Naive thymus-derived CD4-positive, alpha-beta T cell (primary cell): ENCODE results near the gene IRF2BP1. TPM values are rescaled to one million over a fixed set of nuclear protein-coding genes. Genes with fewer than 3 reads are reported as not detected.

Experiments
- ATAC-seq: fragments of 150-1000 bp; cut with Tn5 transposase; 2 replicates; pipeline ENCODE4 v1.10.0; 2021; ENCODE audit warnings: mild to moderate bottlenecking, moderate library complexity
- CTCF ChIA-PET: fragments of 350-600 bp; sonication (Branson Sonifier 250); formaldehyde crosslinking; loops from one replicate; lab custom pipeline; 2021; ENCODE audit warnings: antibody characterized with exemption; lab: Charles Lee
- POLR2A ChIA-PET: fragments of 350-600 bp; sonication (Branson Sonifier 250); formaldehyde crosslinking; loops from one replicate; lab custom pipeline; 2021; ENCODE audit warnings: antibody characterized with exemption, inconsistent platforms; lab: Charles Lee
- DNase-seq, 9 donors: peaks; one replicate each; pipeline versions ENCODE4 v3.0.0 to v3.0.0-alpha.2; 2020 to 2022; ENCODE audit warnings: mixed read lengths in 1 of 9
- H3K27ac ChIP-seq: one replicate; pipeline ENCODE4 v1.7.0; 2013; ENCODE audit warnings: mild to moderate bottlenecking, low read depth, low read length, moderate library complexity
- H3K27me3 ChIP-seq, 2 donors: one replicate each; pipeline ENCODE4 v1.7.0; 2013; ENCODE audit warnings: low read length in 2 of 2, mild to moderate bottlenecking in 2 of 2, moderate library complexity in 2 of 2; ENCODE audit not compliant: control insufficient read depth in 2 of 2, insufficient read depth in 2 of 2
- H3K36me3 ChIP-seq, 3 experiments: 1 replicate in 2 of 3; 2 replicates in 1 of 3; pipeline ENCODE4 v1.7.0; 2013; ENCODE audit warnings: low read length in 3 of 3, mild to moderate bottlenecking in 3 of 3, moderate library complexity in 1 of 3; ENCODE audit not compliant: insufficient read depth in 3 of 3, control insufficient read depth in 2 of 3
- H3K4me1 ChIP-seq, 2 donors: one replicate each; pipeline ENCODE4 v1.7.0; 2013; ENCODE audit warnings: low read length in 2 of 2, mild to moderate bottlenecking in 2 of 2, moderate library complexity in 1 of 2; ENCODE audit not compliant: control insufficient read depth in 2 of 2, insufficient read depth in 2 of 2
- H3K4me3 ChIP-seq: 2 replicates; pipeline ENCODE4 v1.7.0; 2013; ENCODE audit warnings: mild to moderate bottlenecking, low read length
- H3K9me3 ChIP-seq, 3 experiments: 1 replicate in 2 of 3; 2 replicates in 1 of 3; pipeline ENCODE4 v1.7.0; 2013; ENCODE audit warnings: low read length in 3 of 3; ENCODE audit not compliant: control insufficient read depth in 2 of 3
- H3K27ac Mint-ChIP-seq, 9 donors: one replicate each; pipeline ENCODE4 v1.8.0; 2020 to 2022; ENCODE audit warnings: mixed read lengths in 9 of 9, mild to moderate bottlenecking in 8 of 9, moderate library complexity in 5 of 9, inconsistent platforms in 2 of 9
- H3K27me3 Mint-ChIP-seq, 5 donors: one replicate each; pipeline ENCODE4 v1.8.0; 2021 to 2022; ENCODE audit warnings: mixed read lengths in 5 of 5, mild to moderate bottlenecking in 1 of 5
- H3K36me3 Mint-ChIP-seq, 5 donors: one replicate each; pipeline ENCODE4 v1.8.0; 2020 to 2022; ENCODE audit warnings: mixed read lengths in 5 of 5, mild to moderate bottlenecking in 3 of 5, inconsistent platforms in 1 of 5
- H3K4me1 Mint-ChIP-seq, 7 donors: one replicate each; pipeline ENCODE4 v1.8.0; 2020 to 2022; ENCODE audit warnings: mixed read lengths in 7 of 7, mild to moderate bottlenecking in 3 of 7, inconsistent platforms in 1 of 7
- H3K4me3 Mint-ChIP-seq, 10 donors: one replicate each; pipeline ENCODE4 v1.8.0; 2020 to 2022; ENCODE audit warnings: mild to moderate bottlenecking in 10 of 10, mixed read lengths in 10 of 10, moderate library complexity in 6 of 10, inconsistent platforms in 2 of 10
- H3K9me3 Mint-ChIP-seq, 11 donors: one replicate each; pipeline ENCODE4 v1.8.0; 2020 to 2022; ENCODE audit warnings: mixed read lengths in 11 of 11, mild to moderate bottlenecking in 4 of 11, inconsistent platforms in 1 of 11, moderate library complexity in 1 of 11
- intact Hi-C, 2 donors: fragments of 100-400 bp; cut with micrococcal nuclease; formaldehyde crosslinking; loops; one replicate each; pipeline ENCODE4 v1.15.1; 2023
- polyA plus RNA-seq, 2 donors: library from polyadenylated mRNA; unstranded; fragments of 300-500 nt; fragmentation: Illumina TruSeq; gene quantifications; one replicate each; pipeline ENCODE4 v1.2.3, GENCODE V29; 2021
- total RNA-seq, 6 experiments: library from RNA in 5 of 6; stranded (reverse) in 5 of 6; gene quantifications; 1 replicate in 5 of 6; 2 replicates in 1 of 6; pipeline ENCODE4 v1.2.3 and lab custom pipeline; 2021 to 2026

The IRF2BP1 gene
- total and polyA plus RNA-seq, 7 experiments from 2014 or later: 6.2 to 38.7 (median 18.9) TPM

- ATAC-seq (peak; percentile 93), DNase-seq (peak; percentile 96 to 100 (median 99))
- peaks cover 0 to 17% (median 0%) of the 10 kb centered on the region in 5 donors for H3K27me3 Mint-ChIP-seq
- Histone ChIP-seq H3K27ac (peak overlapping the region; percentile 78), H3K27me3 (no peaks in the 10 kb centered on the region), H3K4me3 (peak overlapping the region; percentile 93), H3K9me3 (no peaks in the 10 kb centered on the region), H3K36me3 (peaks cover 0 to 17% (median 0%) of the 10 kb centered on the region in 3 experiments), H3K4me1 (peaks cover 0 to 5% of the 10 kb centered on the region in 2 donors)
- ChIA-PET CTCF (interaction anchor here (0.6 to 2.7 kb wide), 6 partner anchors 21 to 104 kb away, joined by 3 to 9 read pairs (median 3); partner anchors contain the start of gene SYMPK), POLR2A (interaction anchor here (0.6 to 3.9 kb wide), 10 partner anchors 17 to 719 kb away, joined by 3 to 42 read pairs (median 5); partner anchors contain the start of genes CCDC61, FBXO46, IRF2BP1 and QPCTL)
- H3K4me3 Mint-ChIP-seq: peak overlapping the region; percentile 93 to 98 (median 96)
- H3K4me1 Mint-ChIP-seq: peaks cover 10 to 27% (median 17%) of the 10 kb centered on the region in 7 donors
- no peaks in the 10 kb centered on the region for H3K9me3 Mint-ChIP-seq
- intact Hi-C loops: loop anchor here (1.0 to 5.0 kb wide), 11 partner anchors 14 to 1369 kb away; partner anchors contain the start of genes CCDC61 (in 2 of the 2), IRF2BP1 (in 2 of the 2), SYMPK (in 2 of the 2) and CALM3 (in 1 of the 2)
- peak overlapping the region; percentile 71 to 93 (median 87) for H3K27ac Mint-ChIP-seq
- peaks cover 0 to 18% (median 10%) of the 10 kb centered on the region in 5 donors for H3K36me3 Mint-ChIP-seq
Measured at GRCh38 chr19:45902651-45903625, 17.0 kb upstream of the IRF2BP1 start.

GRCh38 chr19:45901912-45902650 lies 16.1 kb upstream of the IRF2BP1 start, which contains the start of gene MYPOP:
Gene MYPOP, minus strand, starts transcription at chr19:45902613. Its CDS starts 840 bp downstream, at chr19:45901773.
- no peaks in the 10 kb centered on the region for H3K9me3 Mint-ChIP-seq
- POLR2A ChIA-PET: interaction anchor here (0.5 to 3.9 kb wide), 10 partner anchors 11 to 856 kb away, joined by 3 to 42 read pairs (median 4); partner anchors contain the start of genes CCDC61, FBXO46, IRF2BP1 and QPCTL
- Histone ChIP-seq H3K4me3 (peak within 1 kb of the TSS; percentile 93), H3K4me1 (peaks cover 0 to 5% of the 10 kb centered on the region in 2 donors), H3K9me3 (no peaks in the 10 kb centered on the region), H3K36me3 (peaks cover 0 to 22% (median 0%) of the 10 kb centered on the region in 3 experiments), H3K27ac (peak within 1 kb of the TSS; percentile 78), H3K27me3 (no peaks in the 10 kb centered on the region)
- DNase-seq (peak in 1 of 9 donors; percentile 17), ATAC-seq (no peak)
- intact Hi-C loops: loop anchor here (1.0 to 5.0 kb wide), 10 partner anchors 16 to 1370 kb away; partner anchors contain the start of genes CCDC61 (in 2 of the 2), IRF2BP1 (in 2 of the 2), SYMPK (in 2 of the 2) and CALM3 (in 1 of the 2)
- H3K27me3 Mint-ChIP-seq: peaks cover 0 to 14% (median 0%) of the 10 kb centered on the region in 5 donors
- CTCF ChIA-PET: interaction anchor here (0.6 to 2.7 kb wide), 5 partner anchors 8 to 647 kb away, joined by 3 to 9 read pairs (median 3); partner anchors contain the start of gene SYMPK
- H3K27ac Mint-ChIP-seq: peak within 1 kb of the TSS; percentile 74 to 95 (median 89)
- peak within 1 kb of the TSS; percentile 93 to 98 (median 96) for H3K4me3 Mint-ChIP-seq
- peaks cover 10 to 27% (median 17%) of the 10 kb centered on the region in 7 donors for H3K4me1 Mint-ChIP-seq
- H3K36me3 Mint-ChIP-seq: peaks cover 0 to 18% (median 10%) of the 10 kb centered on the region in 5 donors

GRCh38 chr19:45901432-45901911 lies 15.5 kb upstream of the IRF2BP1 start:
- intact Hi-C loops: loop anchor here (5.0 kb wide), 3 partner anchors 116 to 1371 kb away; partner anchors contain the start of genes CALM3 (in 1 of the 2) and INAFM1 (in 1 of the 2)
- Mint-ChIP-seq H3K9me3 (no peaks in the 10 kb centered on the region), H3K27me3 (peaks cover 0 to 10% (median 0%) of the 10 kb centered on the region in 5 donors), H3K27ac (peak overlapping the region in 2 of 9 donors; percentile 87 to 89), H3K4me3 (peak overlapping the region in 9 of 10 donors; percentile 49 to 98 (median 73)), H3K4me1 (peaks cover 10 to 25% (median 17%) of the 10 kb centered on the region in 7 donors), H3K36me3 (peaks cover 0 to 18% (median 10%) of the 10 kb centered on the region in 5 donors)
- Histone ChIP-seq H3K9me3 (no peaks in the 10 kb centered on the region), H3K36me3 (peaks cover 0 to 24% (median 0%) of the 10 kb centered on the region in 3 experiments), H3K27ac (no peak overlapping the region), H3K4me3 (peak overlapping the region; percentile 1), H3K4me1 (peaks cover 0 to 5% of the 10 kb centered on the region in 2 donors), H3K27me3 (no peaks in the 10 kb centered on the region)
- POLR2A ChIA-PET: interaction anchor here (0.5 to 3.9 kb wide), 8 partner anchors 11 to 857 kb away, joined by 3 to 42 read pairs (median 4); partner anchors contain the start of genes FBXO46, IRF2BP1 and SYMPK
- no peak for ATAC-seq
- CTCF ChIA-PET: interaction anchor here (0.7 to 2.7 kb wide), 4 partner anchors 9 to 646 kb away, joined by 3 to 9 read pairs (median 4); partner anchors contain the start of gene IRF2BP1
- DNase-seq: peak in 4 of 9 donors; percentile 18 to 40 (median 24)

GRCh38 chr19:45900738-45901431 lies 14.9 kb upstream of the IRF2BP1 start:
- H3K27me3 ChIP-seq: no peaks in the 10 kb centered on the region
- ATAC-seq (no peak), DNase-seq (no peak)
- intact Hi-C loops: loop anchor here (5.0 kb wide), 3 partner anchors 116 to 1371 kb away; partner anchors contain the start of genes CALM3 (in 1 of the 2) and INAFM1 (in 1 of the 2)
- Mint-ChIP-seq H3K4me1 (peaks cover 10 to 25% (median 17%) of the 10 kb centered on the region in 7 donors), H3K9me3 (no peaks in the 10 kb centered on the region), H3K27ac (peak overlapping the region in 3 of 9 donors; percentile 12 to 30 (median 14)), H3K36me3 (peaks cover 0 to 18% (median 10%) of the 10 kb centered on the region in 5 donors), H3K4me3 (peak overlapping the region; percentile 49 to 98 (median 62)), H3K27me3 (peaks cover 0 to 6% (median 0%) of the 10 kb centered on the region in 5 donors)
- ChIA-PET CTCF (interaction anchor here (1.3 to 2.7 kb wide), 3 partner anchors 10 to 19 kb away, joined by 3 to 9 read pairs (median 5); partner anchors contain the start of gene IRF2BP1), POLR2A (interaction anchor here (0.6 to 3.9 kb wide), 6 partner anchors 10 to 38 kb away, joined by 3 to 42 read pairs (median 5); partner anchors contain the start of genes IRF2BP1 and SYMPK)
- no peak overlapping the region for H3K27ac ChIP-seq
- H3K36me3 ChIP-seq: peaks cover 0 to 25% (median 0%) of the 10 kb centered on the region in 3 experiments
- H3K4me1 ChIP-seq: peaks cover 0 to 5% of the 10 kb centered on the region in 2 donors
- peak overlapping the region; percentile 1 for H3K4me3 ChIP-seq
- H3K9me3 ChIP-seq: no peaks in the 10 kb centered on the region
